ENCODE measurements around the gene DNAJB6.

DNA sequence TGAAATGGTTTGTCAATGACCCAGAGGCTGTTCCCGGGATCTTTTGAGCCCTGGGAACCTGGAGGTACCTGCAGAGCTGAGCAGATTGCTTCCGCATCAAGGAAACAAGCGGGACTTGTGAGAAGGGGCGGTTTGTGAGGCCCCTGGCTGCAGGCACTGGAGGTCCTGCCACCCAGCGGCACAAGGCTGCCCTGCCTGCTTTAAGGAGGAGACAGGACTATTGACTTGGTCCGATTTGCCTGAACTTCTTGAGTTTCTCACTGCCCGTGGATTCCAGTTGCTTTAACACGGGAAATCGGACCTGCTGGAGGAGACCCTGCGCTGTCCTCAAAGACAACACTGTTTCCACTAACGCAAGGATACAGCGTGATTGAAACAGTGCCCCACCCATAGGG lies 130.1 kb downstream of the DNAJB6 start:
- TF ChIP-seq, protein P1, sequence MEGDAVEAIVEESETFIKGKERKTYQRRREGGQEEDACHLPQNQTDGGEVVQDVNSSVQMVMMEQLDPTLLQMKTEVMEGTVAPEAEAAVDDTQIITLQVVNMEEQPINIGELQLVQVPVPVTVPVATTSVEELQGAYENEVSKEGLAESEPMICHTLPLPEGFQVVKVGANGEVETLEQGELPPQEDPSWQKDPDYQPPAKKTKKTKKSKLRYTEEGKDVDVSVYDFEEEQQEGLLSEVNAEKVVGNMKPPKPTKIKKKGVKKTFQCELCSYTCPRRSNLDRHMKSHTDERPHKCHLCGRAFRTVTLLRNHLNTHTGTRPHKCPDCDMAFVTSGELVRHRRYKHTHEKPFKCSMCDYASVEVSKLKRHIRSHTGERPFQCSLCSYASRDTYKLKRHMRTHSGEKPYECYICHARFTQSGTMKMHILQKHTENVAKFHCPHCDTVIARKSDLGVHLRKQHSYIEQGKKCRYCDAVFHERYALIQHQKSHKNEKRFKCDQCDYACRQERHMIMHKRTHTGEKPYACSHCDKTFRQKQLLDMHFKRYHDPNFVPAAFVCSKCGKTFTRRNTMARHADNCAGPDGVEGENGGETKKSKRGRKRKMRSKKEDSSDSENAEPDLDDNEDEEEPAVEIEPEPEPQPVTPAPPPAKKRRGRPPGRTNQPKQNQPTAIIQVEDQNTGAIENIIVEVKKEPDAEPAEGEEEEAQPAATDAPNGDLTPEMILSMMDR (IDR thresholded peaks at IDR 0.05; ENCODE audit: insufficient read depth, low read length, poor library complexity, severe bottlenecking), result no peak
- TF ChIP-seq EZH2phosphoT487 (conservative IDR thresholded peaks at IDR 0.05; ENCODE audit: low read length), result no peak
